Caco-2 (cell line): ENCODE measurements around the gene SV2C. TPM values are rescaled to one million over a fixed set of nuclear protein-coding genes. Genes with fewer than 3 reads are reported as not detected.

Source experiments
- BruUV-seq: library from RNA; stranded (reverse); fragments of 400-500 nt; replicated peaks from 2 replicates; lab custom pipeline; 2021; lab: Mats Ljungman, UMichigan
- CTCF ChIA-PET: fragments of 300-600 bp; sonication (Branson Sonifier 250); formaldehyde crosslinking; loops from one replicate; lab custom pipeline; 2022; ENCODE audit warnings: antibody characterized with exemption; lab: Charles Lee
- POLR2A ChIA-PET: fragments of 300-600 bp; sonication (Branson Sonifier 250); formaldehyde crosslinking; loops from one replicate; lab custom pipeline; 2022; ENCODE audit warnings: antibody characterized with exemption; lab: Charles Lee
- DNase-seq, 2 experiments: peaks; one replicate each; pipeline versions ENCODE4 v3.0.0 to v3.0.0-alpha.2; 2020 to 2022
- H3K27me3 ChIP-seq: replicated peaks from 2 replicates; pipeline ENCODE4 v1.6.0; 2011; ENCODE audit warnings: low read length; ENCODE audit not compliant: control insufficient read depth, insufficient read depth
- H3K36me3 ChIP-seq: 2 replicates; pipeline ENCODE4 v1.5.1; 2011; ENCODE audit warnings: low read length; ENCODE audit not compliant: control insufficient read depth, insufficient read depth
- H3K4me1 ChIP-seq: fragments of 250-450 bp; sonication (Bioruptor Pico); 2 replicates; pipeline ENCODE4 v1.5.1; 2020; ENCODE audit warnings: mild to moderate bottlenecking
- H3K4me3 ChIP-seq: 2 replicates; pipeline ENCODE4 v1.5.1; 2011; ENCODE audit warnings: low read depth, mild to moderate bottlenecking, control low read depth, low read length
- H3K9me3 ChIP-seq: fragments of 250-450 bp; sonication (Bioruptor Pico); 2 replicates; pipeline ENCODE4 v1.5.1; 2020; ENCODE audit warnings: mild to moderate bottlenecking, moderate library complexity
- H3K27ac Mint-ChIP-seq: one replicate; pipeline ENCODE4 v1.8.0; 2022; ENCODE audit warnings: mixed read lengths; ENCODE audit not compliant: unreplicated experiment
- H3K27me3 Mint-ChIP-seq: one replicate; pipeline ENCODE4 v1.8.0; 2022; ENCODE audit warnings: mixed read lengths; ENCODE audit not compliant: insufficient read depth, unreplicated experiment
- H3K36me3 Mint-ChIP-seq: one replicate; pipeline ENCODE4 v1.8.0; 2022; ENCODE audit warnings: mild to moderate bottlenecking, mixed read lengths; ENCODE audit not compliant: insufficient read depth, unreplicated experiment
- H3K4me1 Mint-ChIP-seq: one replicate; pipeline ENCODE4 v1.8.0; 2022; ENCODE audit warnings: low read depth, mixed read lengths; ENCODE audit not compliant: unreplicated experiment
- H3K4me3 Mint-ChIP-seq: one replicate; pipeline ENCODE4 v1.8.0; 2022; ENCODE audit warnings: mild to moderate bottlenecking, moderate library complexity, mixed read lengths; ENCODE audit not compliant: unreplicated experiment
- H3K9me3 Mint-ChIP-seq: one replicate; pipeline ENCODE4 v1.8.0; 2022; ENCODE audit warnings: mixed read lengths; ENCODE audit not compliant: unreplicated experiment
- intact Hi-C: fragments of 100-400 bp; cut with micrococcal nuclease; formaldehyde crosslinking; loops from one replicate; pipeline ENCODE4 v1.10.0; 2022; ENCODE audit not compliant: unreplicated experiment
- total RNA-seq: library from RNA; stranded (reverse); gene quantifications from 2 replicates; pipeline ENCODE4 v1.2.3, GENCODE V29; 2022
- TF ChIP-seq, protein P1 (sequence below), 2 experiments: fragments of 200-600 bp in 1 of 2; IDR thresholded peaks; 1 replicate in 1 of 2; 2 replicates in 1 of 2; pipeline versions ENCODE4 v1.5.1 to v1.8.0; 2011 to 2022; ENCODE audit warnings: antibody characterized with exemption in 1 of 2, control low read depth in 1 of 2, inconsistent platforms in 1 of 2, low read depth in 1 of 2, low read length in 1 of 2, mild to moderate bottlenecking in 1 of 2, moderate library complexity in 1 of 2; ENCODE audit not compliant: insufficient read depth in 1 of 2, severe bottlenecking in 1 of 2, unreplicated experiment in 1 of 2

SV2C gene
- total RNA-seq, 1 experiment from 2014 or later: not detected

DNA sequence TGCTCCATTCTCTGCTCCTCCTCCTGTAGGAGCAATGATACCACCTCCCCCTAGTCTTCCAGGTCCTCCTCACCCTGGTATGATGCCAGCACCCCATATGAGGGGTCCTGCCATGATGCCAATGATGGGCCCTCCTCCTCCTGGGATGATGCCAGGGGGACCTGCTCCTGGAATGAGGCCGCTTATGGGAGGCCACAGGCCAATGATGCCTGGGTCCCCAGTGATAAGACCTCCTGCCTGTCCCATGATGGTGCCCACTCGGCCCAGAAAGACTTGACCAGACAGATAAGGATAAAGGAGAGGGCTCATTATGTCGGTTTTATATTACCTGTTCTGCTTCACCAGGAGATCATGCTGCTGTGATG is 293.7 kb downstream of the SV2C start:
- H3K4me3 ChIP-seq: no peak overlapping the region
- Mint-ChIP-seq H3K36me3 (peaks cover 13% of the 10 kb centered on the region), H3K4me1 (peaks cover 30% of the 10 kb centered on the region), H3K27ac (no peak overlapping the region), H3K4me3 (no peak overlapping the region), H3K27me3 (no peaks in the 10 kb centered on the region), H3K9me3 (no peaks in the 10 kb centered on the region)
- no TSS peak for BruUV-seq
- TF ChIP-seq, protein P1, sequence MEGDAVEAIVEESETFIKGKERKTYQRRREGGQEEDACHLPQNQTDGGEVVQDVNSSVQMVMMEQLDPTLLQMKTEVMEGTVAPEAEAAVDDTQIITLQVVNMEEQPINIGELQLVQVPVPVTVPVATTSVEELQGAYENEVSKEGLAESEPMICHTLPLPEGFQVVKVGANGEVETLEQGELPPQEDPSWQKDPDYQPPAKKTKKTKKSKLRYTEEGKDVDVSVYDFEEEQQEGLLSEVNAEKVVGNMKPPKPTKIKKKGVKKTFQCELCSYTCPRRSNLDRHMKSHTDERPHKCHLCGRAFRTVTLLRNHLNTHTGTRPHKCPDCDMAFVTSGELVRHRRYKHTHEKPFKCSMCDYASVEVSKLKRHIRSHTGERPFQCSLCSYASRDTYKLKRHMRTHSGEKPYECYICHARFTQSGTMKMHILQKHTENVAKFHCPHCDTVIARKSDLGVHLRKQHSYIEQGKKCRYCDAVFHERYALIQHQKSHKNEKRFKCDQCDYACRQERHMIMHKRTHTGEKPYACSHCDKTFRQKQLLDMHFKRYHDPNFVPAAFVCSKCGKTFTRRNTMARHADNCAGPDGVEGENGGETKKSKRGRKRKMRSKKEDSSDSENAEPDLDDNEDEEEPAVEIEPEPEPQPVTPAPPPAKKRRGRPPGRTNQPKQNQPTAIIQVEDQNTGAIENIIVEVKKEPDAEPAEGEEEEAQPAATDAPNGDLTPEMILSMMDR (IDR thresholded peaks at IDR 0.05; ENCODE audit: insufficient read depth in 1 of 2, low read depth in 1 of 2, low read length in 1 of 2, severe bottlenecking in 1 of 2, unreplicated experiment in 1 of 2): no peak
- H3K4me1 ChIP-seq: peaks cover 31% of the 10 kb centered on the region
- intact Hi-C loops: no loop called here
- H3K27me3 ChIP-seq: no peaks in the 10 kb centered on the region
- DNase-seq: no peak
- no peaks in the 10 kb centered on the region for H3K9me3 ChIP-seq
- CTCF ChIA-PET: interaction anchor here (1.2 kb wide), 1 partner anchor 26 kb away, joined by 5 read pairs; the partner anchor contains the start of gene IQGAP2
- POLR2A ChIA-PET: interaction anchor here (0.5 kb wide), 1 partner anchor 54 kb away, joined by 3 read pairs; no protein-coding TSS in a partner anchor
- no peaks in the 10 kb centered on the region for H3K36me3 ChIP-seq

DNA sequence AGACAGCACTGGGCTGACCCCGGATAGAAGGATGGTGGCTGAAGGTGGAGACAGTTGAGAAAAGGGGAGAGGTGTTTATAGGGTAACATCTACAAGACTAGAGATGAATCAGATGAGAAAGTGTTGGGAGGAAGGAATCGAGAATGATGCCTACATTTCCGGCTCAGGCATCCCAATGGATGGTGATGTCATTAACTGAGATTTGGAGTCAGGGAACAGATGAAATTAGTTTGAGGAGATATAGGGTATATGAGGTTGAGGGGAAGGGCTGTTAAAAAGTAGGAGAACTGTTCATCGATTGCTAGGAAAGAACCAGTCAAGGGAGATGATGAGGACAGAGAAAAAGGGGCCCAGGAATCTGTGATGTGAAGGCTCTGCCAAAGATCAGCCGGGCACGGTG is 295.2 kb downstream of the SV2C start:
- Mint-ChIP-seq H3K4me1 (peaks cover 18% of the 10 kb centered on the region), H3K36me3 (peaks cover 8% of the 10 kb centered on the region), H3K27me3 (no peaks in the 10 kb centered on the region), H3K9me3 (no peaks in the 10 kb centered on the region), H3K27ac (no peak overlapping the region), H3K4me3 (no peak overlapping the region)
- intact Hi-C loops: no loop called here
- TF ChIP-seq, protein P1 (IDR thresholded peaks at IDR 0.05; ENCODE audit: insufficient read depth in 1 of 2, low read depth in 1 of 2, low read length in 1 of 2, severe bottlenecking in 1 of 2, unreplicated experiment in 1 of 2): no peak
- Histone ChIP-seq H3K9me3 (no peaks in the 10 kb centered on the region), H3K4me1 (peaks cover 17% of the 10 kb centered on the region), H3K36me3 (no peaks in the 10 kb centered on the region), H3K4me3 (no peak overlapping the region), H3K27me3 (no peaks in the 10 kb centered on the region)
- CTCF ChIA-PET: no interaction called here
- DNase-seq: no peak
- BruUV-seq: no TSS peak
- POLR2A ChIA-PET: no interaction called here

DNA sequence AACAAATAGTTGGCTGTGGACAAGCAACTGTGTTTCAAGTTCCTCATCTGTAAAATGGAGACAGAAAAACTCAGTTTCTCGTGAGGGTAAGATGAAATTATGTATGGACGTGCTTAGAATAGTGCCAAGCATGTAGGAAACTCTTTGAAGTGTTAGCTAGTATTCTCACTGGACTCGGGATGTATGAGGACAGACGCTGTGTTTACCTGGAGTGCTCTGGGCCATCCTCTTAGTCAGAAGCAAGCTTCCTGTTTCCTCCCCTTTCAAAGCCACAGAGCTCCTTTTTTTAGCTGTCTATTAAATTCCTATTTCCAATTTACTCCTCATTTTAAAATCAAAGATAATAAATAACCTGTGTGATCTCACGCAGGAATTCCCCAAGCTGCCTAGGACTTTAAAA is 296.1 kb downstream of the SV2C start:
- Mint-ChIP-seq H3K4me3 (no peak overlapping the region), H3K9me3 (no peaks in the 10 kb centered on the region), H3K36me3 (peaks cover 6% of the 10 kb centered on the region), H3K27me3 (no peaks in the 10 kb centered on the region), H3K27ac (no peak overlapping the region), H3K4me1 (peaks cover 22% of the 10 kb centered on the region)
- BruUV-seq: no TSS peak
- peaks cover 27% of the 10 kb centered on the region for H3K4me1 ChIP-seq
- TF ChIP-seq, protein P1 (IDR thresholded peaks at IDR 0.05; ENCODE audit: insufficient read depth in 1 of 2, low read depth in 1 of 2, low read length in 1 of 2, severe bottlenecking in 1 of 2, unreplicated experiment in 1 of 2): no peak
- no peak for DNase-seq
- ChIA-PET CTCF (interaction anchor here (0.7 kb wide), 1 partner anchor 170 kb away, joined by 4 read pairs; no protein-coding TSS in a partner anchor), POLR2A (no interaction called here)
- no peaks in the 10 kb centered on the region for H3K27me3 ChIP-seq
- H3K36me3 ChIP-seq: no peaks in the 10 kb centered on the region
- no peaks in the 10 kb centered on the region for H3K9me3 ChIP-seq
- intact Hi-C loops: no loop called here
- H3K4me3 ChIP-seq: no peak overlapping the region
